Measurements from ENCODE around the gene SPOP. TPM values are rescaled to one million over a fixed set of nuclear protein-coding genes. Genes with fewer than 3 reads are reported as not detected.

SPOP gene
- total RNA-seq, 4 donors from 2014 or later = 44.3 to 147 (median 99.0) TPM

- Histone ChIP-seq H3K27me3 (no peaks in the 10 kb centered on the region), H3K36me3 (no peaks in the 10 kb centered on the region), H3K4me3 (peak overlapping the region; percentile 56 to 84), H3K4me1 (peaks cover 9 to 13% of the 10 kb centered on the region in 2 donors), H3K9me3 (no peaks in the 10 kb centered on the region), H3K27ac (peak overlapping the region; percentile 93)
- intact Hi-C loops (cut with DNase I; ENCODE audit: low total_unique reads) = loop anchor here (10.0 kb wide), 1 partner anchor 200 kb away; no protein-coding TSS in a partner anchor
- DNase-seq = no peak
- TF ChIP-seq CTCF (IDR thresholded peaks at IDR 0.05) (no peak), POLR2A (IDR thresholded peaks at IDR 0.05) (no peak)
Observed at GRCh38 chr17:49574945-49575678, 102.8 kb downstream of the SPOP start.

- H3K4me1 ChIP-seq = peaks cover 9 to 13% of the 10 kb centered on the region in 2 donors
- intact Hi-C loops (cut with DNase I; ENCODE audit: low total_unique reads) = loop anchor here (10.0 kb wide), 1 partner anchor 200 kb away; no protein-coding TSS in a partner anchor
- H3K36me3 ChIP-seq = no peaks in the 10 kb centered on the region
- no peaks in the 10 kb centered on the region for H3K27me3 ChIP-seq
- peak overlapping the region; percentile 93 for H3K27ac ChIP-seq
- TF ChIP-seq POLR2A (IDR thresholded peaks at IDR 0.05) (no peak), CTCF (IDR thresholded peaks at IDR 0.05) (no peak)
- no peaks in the 10 kb centered on the region for H3K9me3 ChIP-seq
- no peak overlapping the region for H3K4me3 ChIP-seq
- peak in 1 of 2 donors; percentile 47 for DNase-seq
Observed at GRCh38 chr17:49574323-49574781, 103.5 kb downstream of the SPOP start.

- H3K27me3 ChIP-seq = no peaks in the 10 kb centered on the region
- TF ChIP-seq CTCF (IDR thresholded peaks at IDR 0.05) = no peak
- TF ChIP-seq POLR2A (IDR thresholded peaks at IDR 0.05) = no peak
- H3K36me3 ChIP-seq = no peaks in the 10 kb centered on the region
- peak overlapping the region; percentile 93 for H3K27ac ChIP-seq
- H3K4me3 ChIP-seq = no peak overlapping the region
- no peaks in the 10 kb centered on the region for H3K9me3 ChIP-seq
- intact Hi-C loops (cut with DNase I; ENCODE audit: low total_unique reads) = loop anchor here (10.0 kb wide), 1 partner anchor 201 kb away; no protein-coding TSS in a partner anchor
- no peak for DNase-seq
- peaks cover 9 to 13% of the 10 kb centered on the region in 2 donors for H3K4me1 ChIP-seq
Observed at GRCh38 chr17:49573510-49574322, 104.2 kb downstream of the SPOP start.

GRCh38 chr17:49572806-49573420 is 105.0 kb downstream of the SPOP start:
- DNase-seq = no peak
- TF ChIP-seq POLR2A (IDR thresholded peaks at IDR 0.05) (no peak), CTCF (IDR thresholded peaks at IDR 0.05) (no peak)
- no peaks in the 10 kb centered on the region for H3K36me3 ChIP-seq
- H3K27me3 ChIP-seq = no peaks in the 10 kb centered on the region
- H3K9me3 ChIP-seq = no peaks in the 10 kb centered on the region
- no peak overlapping the region for H3K4me3 ChIP-seq
- intact Hi-C loops (cut with DNase I; ENCODE audit: low total_unique reads) = loop anchor here (10.0 kb wide), 1 partner anchor 202 kb away; no protein-coding TSS in a partner anchor
- H3K27ac ChIP-seq = peak overlapping the region; percentile 93
- peaks cover 3 to 6% of the 10 kb centered on the region in 2 donors for H3K4me1 ChIP-seq
